ENCODE results near the gene LAG3.
A peak's percentile ranks its signal among the peaks of the same experiment; 100 is the strongest.

LAG3 gene

GRCh38 chr12:6790496-6791150 is 18.3 kb downstream of the LAG3 start:
- DNase-seq (ENCODE audit: low read depth): peak; percentile 29

- DNase-seq (ENCODE audit: low read depth): no peak
These were observed 19.7 kb downstream of the LAG3 start for GRCh38 chr12:6791931-6792520.

- peak; percentile 24 for DNase-seq (ENCODE audit: low read depth)
These were observed 20.3 kb downstream of the LAG3 start for GRCh38 chr12:6792522-6793201.

DNA sequence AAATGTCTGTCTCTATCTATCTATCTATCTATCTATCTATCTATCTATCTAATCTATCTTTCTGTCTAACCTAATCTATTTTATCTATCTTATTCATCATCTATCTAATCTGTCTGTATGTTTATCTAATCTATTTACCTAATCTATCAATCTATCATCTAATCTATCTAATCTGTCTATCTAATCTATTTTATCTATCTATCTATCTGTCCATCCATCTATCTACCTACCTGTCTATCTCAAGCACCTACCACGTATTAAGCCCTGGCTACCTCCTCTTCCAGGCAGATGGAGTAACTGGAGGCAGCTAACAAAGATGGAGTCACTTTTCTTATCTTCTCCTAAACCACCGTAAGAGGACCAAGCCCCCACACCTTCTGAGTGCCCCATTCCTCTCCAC is 22.8 kb downstream of the LAG3 start:
- DNase-seq (ENCODE audit: low read depth): no peak

- DNase-seq (ENCODE audit: low read depth): no peak
These were observed 24.3 kb downstream of the LAG3 start for GRCh38 chr12:6796576-6796975.

GRCh38 chr12:6799147-6799546 is 26.8 kb downstream of the LAG3 start:
- DNase-seq (ENCODE audit: low read depth): no peak

DNA sequence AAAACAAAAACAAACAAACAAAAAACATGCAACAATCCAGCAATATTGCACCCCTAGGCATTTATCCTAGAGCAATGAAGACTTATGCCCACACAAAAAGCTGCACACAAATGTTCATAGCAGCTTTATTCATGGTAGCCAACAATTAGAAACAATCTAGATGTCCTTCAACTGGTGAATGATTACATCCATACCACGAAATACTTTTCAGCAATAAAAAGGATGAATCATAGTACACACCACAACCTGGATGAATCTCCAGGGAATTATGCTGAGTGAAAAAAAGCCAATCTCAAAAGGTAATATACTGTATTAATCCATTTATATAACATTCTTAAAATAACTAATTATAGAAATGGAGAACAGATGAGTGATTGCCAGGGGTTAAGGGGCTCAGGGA is 34.9 kb downstream of the LAG3 start:
- no peak for DNase-seq (ENCODE audit: low read depth)

DNA sequence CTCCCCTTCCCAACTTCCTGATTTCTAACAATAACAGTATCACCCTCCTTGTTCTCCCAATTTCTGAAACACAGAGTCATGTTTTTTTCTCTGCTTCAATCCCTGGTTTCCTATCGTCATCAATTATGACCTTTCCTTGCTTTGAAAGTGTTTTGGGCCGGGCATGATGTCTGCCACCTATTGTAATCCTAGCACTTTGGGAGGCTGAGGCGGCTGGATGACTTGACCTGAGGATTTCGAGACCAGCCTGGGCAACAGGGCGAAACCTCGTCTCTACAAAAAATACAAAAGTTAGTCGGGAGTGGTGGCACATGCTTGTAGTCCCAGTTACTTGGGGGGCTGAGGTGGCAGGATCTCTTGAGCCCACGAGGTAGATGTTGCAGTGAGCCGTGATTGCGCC is 36.7 kb downstream of the LAG3 start:
- DNase-seq (ENCODE audit: low read depth): no peak

GRCh38 chr12:6810758-6811157 is 38.4 kb downstream of the LAG3 start:
- DNase-seq (ENCODE audit: low read depth): no peak

GRCh38 chr12:6813363-6813762 is 41.0 kb downstream of the LAG3 start:
- no peak for DNase-seq (ENCODE audit: low read depth)

- DNase-seq (ENCODE audit: low read depth): no peak
These were observed 44.3 kb downstream of the LAG3 start for GRCh38 chr12:6816598-6816997.

GRCh38 chr12:6817098-6817497 is 44.8 kb downstream of the LAG3 start:
- no peak for DNase-seq (ENCODE audit: low read depth)

DNA sequence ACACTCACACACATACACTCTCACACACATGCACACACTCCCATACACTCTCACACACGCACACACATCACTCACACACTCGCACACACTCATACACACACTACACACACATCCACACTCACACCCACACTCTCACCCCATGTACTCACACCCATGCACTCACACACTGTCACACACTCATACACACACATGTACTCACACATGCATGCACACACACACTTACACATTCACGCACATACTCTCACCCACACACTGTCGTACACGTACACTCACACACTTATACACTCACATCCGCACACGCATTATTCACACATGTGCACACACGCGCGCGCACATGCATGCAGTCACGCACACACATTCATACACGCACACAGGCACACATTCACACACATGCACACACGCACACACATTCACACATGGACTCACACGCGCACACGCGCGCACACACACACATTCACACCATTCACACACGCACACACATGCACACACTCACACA is 45.4 kb downstream of the LAG3 start:
- no peak for DNase-seq (ENCODE audit: low read depth)

GRCh38 chr12:6818222-6818621 is 45.9 kb downstream of the LAG3 start:
- no peak for DNase-seq (ENCODE audit: low read depth)

- DNase-seq (ENCODE audit: low read depth): no peak
These were observed 46.3 kb downstream of the LAG3 start for GRCh38 chr12:6818645-6819044.

DNA sequence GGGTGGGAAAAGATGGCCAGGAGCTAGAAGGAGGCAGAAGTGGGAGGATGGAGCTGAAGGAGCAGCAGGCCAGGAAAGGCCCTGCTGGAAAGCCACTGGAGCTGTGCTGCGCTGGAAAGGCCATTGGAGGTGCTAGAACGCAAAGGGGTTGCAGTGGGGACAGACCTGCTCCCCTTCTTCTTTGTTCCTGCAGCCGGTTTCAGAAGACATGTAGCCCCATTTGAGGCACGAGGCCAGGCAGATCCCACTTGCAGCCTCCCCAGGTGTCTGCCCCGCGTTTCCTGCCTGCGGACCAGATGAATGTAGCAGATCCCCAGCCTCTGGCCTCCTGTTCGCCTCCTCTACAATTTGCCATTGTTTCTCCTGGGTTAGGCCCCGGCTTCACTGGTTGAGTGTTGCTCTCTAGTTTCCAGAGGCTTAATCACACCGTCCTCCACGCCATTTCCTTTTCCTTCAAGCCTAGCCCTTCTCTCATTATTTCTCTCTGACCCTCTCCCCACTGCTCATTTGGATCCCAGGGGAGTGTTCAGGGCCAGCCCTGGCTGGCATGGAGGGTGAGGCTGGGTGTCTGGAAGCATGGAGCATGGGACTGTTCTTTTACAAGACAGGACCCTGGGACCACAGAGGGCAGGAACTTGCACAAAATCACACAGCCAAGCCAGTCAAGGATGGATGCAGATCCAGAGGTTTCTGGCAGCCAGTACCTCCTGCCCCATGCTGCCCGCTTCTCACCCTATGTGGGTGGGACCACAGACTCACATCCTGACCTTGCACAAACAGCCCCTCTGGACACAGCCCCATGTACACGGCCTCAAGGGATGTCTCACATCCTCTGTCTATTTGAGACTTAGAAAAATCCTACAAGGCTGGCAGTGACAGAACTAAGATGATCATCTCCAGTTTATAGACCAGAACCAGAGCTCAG is 47.0 kb downstream of the LAG3 start:
- DNase-seq (ENCODE audit: low read depth): no peak

- no peak for DNase-seq (ENCODE audit: low read depth)
These were observed 47.8 kb downstream of the LAG3 start for GRCh38 chr12:6820166-6820565.

DNA sequence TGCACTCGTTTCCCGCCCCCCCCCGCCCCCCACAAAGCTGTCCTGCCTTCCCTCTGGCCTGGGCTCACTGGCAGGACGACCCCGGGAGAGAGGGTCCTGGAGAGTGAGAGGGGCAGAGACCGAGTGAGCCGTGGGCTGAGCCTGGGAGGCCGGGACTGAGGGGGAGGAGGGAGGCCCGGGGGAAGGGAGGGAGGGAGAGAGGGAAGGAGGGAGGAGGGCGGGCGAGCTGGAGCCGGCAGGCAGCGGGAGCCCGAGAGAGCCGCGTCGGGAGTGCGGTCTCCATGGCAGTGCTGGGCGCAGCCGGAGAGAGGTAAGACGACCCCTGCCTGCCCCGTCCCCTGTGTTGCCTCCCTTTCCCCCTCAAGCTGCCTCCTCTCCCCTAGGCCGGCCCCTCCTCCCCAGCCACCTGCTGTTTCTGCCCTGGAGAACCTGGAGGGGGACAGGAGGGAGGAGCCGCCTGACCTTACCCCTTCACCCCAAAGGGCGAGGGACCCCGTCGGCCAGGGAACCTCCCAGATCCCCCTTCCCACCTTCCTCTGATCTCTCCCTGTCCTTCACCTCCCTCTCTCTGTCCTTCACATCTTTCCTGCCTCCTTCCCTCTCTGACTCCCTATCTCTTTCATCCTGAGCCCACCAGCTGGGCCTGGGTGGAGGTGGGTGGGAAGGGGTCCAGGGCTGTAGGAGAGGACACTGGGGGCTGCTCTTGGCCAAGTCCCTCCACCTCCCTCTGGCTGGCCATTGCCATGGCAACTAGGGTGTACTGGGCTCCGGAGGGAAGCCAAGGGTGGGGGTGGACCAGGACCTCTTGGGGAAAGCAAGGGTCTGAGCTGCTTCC is 49.5 kb downstream of the LAG3 start, which contains the start of gene GPR162:
Gene GPR162, plus strand, starts transcription at position 231 of the 835 bp plus-strand sequence. CDS start 2,078 bp downstream, outside the sequence.
- DNase-seq (ENCODE audit: low read depth): no peak

- no peak for DNase-seq (ENCODE audit: low read depth)
These were observed 50.3 kb downstream of the LAG3 start for GRCh38 chr12:6822426-6823135.
